Lower lobe of right lung (tissue), 2 donors: ENCODE measurements around the gene KMT2B. TPM values are rescaled to one million over a fixed set of nuclear protein-coding genes. Genes with fewer than 3 reads are reported as not detected.

Experiments
- ATAC-seq, 2 donors: fragments of 200-7000 bp; cut with Tn5 transposase; one replicate each; pipeline ENCODE4 v1.9.1; 2020 to 2022; ENCODE audit warnings: mild to moderate bottlenecking in 2 of 2, moderate library complexity in 2 of 2
- DNase-seq: peaks from one replicate; pipeline ENCODE4 v3.0.0-alpha.2; 2020
- H3K27ac ChIP-seq: fragments of 200-600 bp; one replicate; pipeline ENCODE4 v1.8.0; 2022
- H3K27me3 ChIP-seq: fragments of 200-600 bp; one replicate; pipeline ENCODE4 v1.8.0; 2022; ENCODE audit warnings: low read depth
- H3K36me3 ChIP-seq: fragments of 200-600 bp; one replicate; pipeline ENCODE4 v1.8.0; 2022; ENCODE audit warnings: mild to moderate bottlenecking
- H3K4me1 ChIP-seq: fragments of 200-600 bp; one replicate; pipeline ENCODE4 v1.8.0; 2022
- H3K4me3 ChIP-seq: fragments of 200-600 bp; one replicate; pipeline ENCODE4 v1.8.0; 2022; ENCODE audit warnings: mild to moderate bottlenecking
- H3K9me3 ChIP-seq: fragments of 200-600 bp; one replicate; pipeline ENCODE4 v1.8.0; 2022
- intact Hi-C: fragments of 100-400 bp; cut with DNase I; formaldehyde crosslinking; loops from one replicate; pipeline ENCODE4 v1.11.0; 2022
- long read RNA-seq: library from polyadenylated mRNA; unstranded; transcript quantifications from one replicate; pipeline ENCODE4 v2.0.0, GENCODE V29; 2021
- total RNA-seq: library from RNA; stranded (reverse); fragmentation: NEBNext Ultra II Directional; extraction: Animal tissue kit (Norgen Biotek cat#: 25700); gene quantifications from one replicate; pipeline ENCODE4 v1.2.1, GENCODE V29; 2021
- TF ChIP-seq, protein P1 (sequence below): fragments of 200-600 bp; IDR thresholded peaks from one replicate; pipeline ENCODE4 v1.8.0; 2022; ENCODE audit warnings: antibody characterized with exemption, mild to moderate bottlenecking
- donor health status: DM: no; HTN: yes; CAD: no; lungs with severe emphysema.

Gene KMT2B
- 37.2 TPM for total RNA-seq
- long read RNA-seq, partial matches to known transcripts, result 16 of 25 reads
- long read RNA-seq, other reads (novel, unspliced or antisense), result 8 of 25 reads

GRCh38 chr19:35717665-35718344, at the start of gene KMT2B:
Gene KMT2B (plus strand): TSS chr19:35718003. CDS start chr19:35718019, 16 bp downstream.
- H3K4me3 ChIP-seq, result peak within 1 kb of the TSS; percentile 88
- H3K4me1 ChIP-seq, result peaks cover 26% of the 10 kb centered on the region
- H3K9me3 ChIP-seq, result no peaks in the 10 kb centered on the region
- H3K27ac ChIP-seq, result peak within 1 kb of the TSS; percentile 85
- no peak for DNase-seq
- TF ChIP-seq, protein P1, sequence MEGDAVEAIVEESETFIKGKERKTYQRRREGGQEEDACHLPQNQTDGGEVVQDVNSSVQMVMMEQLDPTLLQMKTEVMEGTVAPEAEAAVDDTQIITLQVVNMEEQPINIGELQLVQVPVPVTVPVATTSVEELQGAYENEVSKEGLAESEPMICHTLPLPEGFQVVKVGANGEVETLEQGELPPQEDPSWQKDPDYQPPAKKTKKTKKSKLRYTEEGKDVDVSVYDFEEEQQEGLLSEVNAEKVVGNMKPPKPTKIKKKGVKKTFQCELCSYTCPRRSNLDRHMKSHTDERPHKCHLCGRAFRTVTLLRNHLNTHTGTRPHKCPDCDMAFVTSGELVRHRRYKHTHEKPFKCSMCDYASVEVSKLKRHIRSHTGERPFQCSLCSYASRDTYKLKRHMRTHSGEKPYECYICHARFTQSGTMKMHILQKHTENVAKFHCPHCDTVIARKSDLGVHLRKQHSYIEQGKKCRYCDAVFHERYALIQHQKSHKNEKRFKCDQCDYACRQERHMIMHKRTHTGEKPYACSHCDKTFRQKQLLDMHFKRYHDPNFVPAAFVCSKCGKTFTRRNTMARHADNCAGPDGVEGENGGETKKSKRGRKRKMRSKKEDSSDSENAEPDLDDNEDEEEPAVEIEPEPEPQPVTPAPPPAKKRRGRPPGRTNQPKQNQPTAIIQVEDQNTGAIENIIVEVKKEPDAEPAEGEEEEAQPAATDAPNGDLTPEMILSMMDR, result no peak
- no peaks in the 10 kb centered on the region for H3K27me3 ChIP-seq
- peaks cover 26% of the 10 kb centered on the region for H3K36me3 ChIP-seq
- intact Hi-C loops, result no loop called here
- peak; percentile 83 to 84 for ATAC-seq

DNA sequence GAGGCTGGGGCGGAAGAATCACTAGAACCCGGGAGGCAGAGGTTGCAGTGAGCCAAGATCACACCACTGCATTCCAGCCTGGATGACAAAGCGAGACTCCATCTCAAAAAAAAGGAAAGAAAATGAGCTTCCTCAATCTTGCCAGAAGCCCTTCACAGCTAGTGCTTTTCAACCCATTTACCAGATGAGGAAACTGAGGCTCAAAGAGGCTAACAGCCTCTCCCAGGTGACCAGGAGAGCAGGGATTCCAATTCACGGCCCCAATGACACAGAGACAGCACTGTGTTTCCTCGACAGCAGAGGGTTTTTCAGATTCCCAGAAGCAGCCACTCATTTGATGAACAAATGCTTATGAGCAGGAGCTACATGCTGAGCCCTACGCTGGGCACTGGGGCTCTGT, 48.2 kb upstream of the KMT2B start:
- peaks cover 28% of the 10 kb centered on the region for H3K27me3 ChIP-seq
- TF ChIP-seq, protein P1, result no peak
- intact Hi-C loops, result no loop called here
- no peak for ATAC-seq
- DNase-seq, result no peak
- H3K36me3 ChIP-seq, result no peaks in the 10 kb centered on the region
- H3K4me1 ChIP-seq, result peaks cover 7% of the 10 kb centered on the region
- no peak overlapping the region for H3K4me3 ChIP-seq
- H3K27ac ChIP-seq, result no peak overlapping the region
- no peaks in the 10 kb centered on the region for H3K9me3 ChIP-seq

- H3K27me3 ChIP-seq, result peaks cover 32% of the 10 kb centered on the region
- ATAC-seq (no peak), DNase-seq (no peak)
- no peak overlapping the region for H3K4me3 ChIP-seq
- TF ChIP-seq, protein P1, result no peak
- no peaks in the 10 kb centered on the region for H3K9me3 ChIP-seq
- no peaks in the 10 kb centered on the region for H3K36me3 ChIP-seq
- no peak overlapping the region for H3K27ac ChIP-seq
- intact Hi-C loops, result no loop called here
- H3K4me1 ChIP-seq, result peaks cover 7% of the 10 kb centered on the region
Observed at GRCh38 chr19:35669974-35670373, 47.8 kb upstream of the KMT2B start.

DNA sequence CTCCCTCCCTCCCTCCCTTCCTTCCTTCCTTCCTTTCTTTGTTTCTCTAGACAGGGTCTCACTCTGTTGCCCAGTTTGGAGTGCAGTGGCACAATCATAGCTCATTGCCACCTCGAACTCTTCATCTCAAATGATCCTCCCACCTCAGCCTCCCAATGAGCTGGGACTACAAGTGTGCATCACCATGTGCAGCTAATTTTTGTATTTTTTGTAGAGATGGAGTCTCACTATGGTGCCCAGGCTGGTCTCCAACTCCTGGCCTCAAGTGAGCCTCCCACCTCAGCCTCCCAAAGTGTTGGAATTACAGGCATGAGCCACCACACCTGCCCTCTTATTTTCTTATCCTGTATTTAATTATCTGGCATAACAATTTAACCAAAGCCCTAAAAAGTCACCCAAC, 47.1 kb upstream of the KMT2B start:
- ATAC-seq, result no peak
- Histone ChIP-seq H3K4me3 (no peak overlapping the region), H3K4me1 (peaks cover 7% of the 10 kb centered on the region), H3K36me3 (no peaks in the 10 kb centered on the region), H3K27ac (no peak overlapping the region), H3K27me3 (peaks cover 39% of the 10 kb centered on the region), H3K9me3 (no peaks in the 10 kb centered on the region)
- intact Hi-C loops, result no loop called here
- TF ChIP-seq, protein P1, result no peak
- no peak for DNase-seq

GRCh38 chr19:35671818-35672217, 46.0 kb upstream of the KMT2B start:
- H3K27ac ChIP-seq, result no peak overlapping the region
- peaks cover 42% of the 10 kb centered on the region for H3K27me3 ChIP-seq
- no peak for ATAC-seq
- H3K36me3 ChIP-seq, result no peaks in the 10 kb centered on the region
- no peak overlapping the region for H3K4me3 ChIP-seq
- no peak for DNase-seq
- H3K9me3 ChIP-seq, result no peaks in the 10 kb centered on the region
- TF ChIP-seq, protein P1, result no peak
- H3K4me1 ChIP-seq, result peaks cover 7% of the 10 kb centered on the region
- intact Hi-C loops, result no loop called here
